ENCODE results near the gene RFTN1.

Gene RFTN1

DNA sequence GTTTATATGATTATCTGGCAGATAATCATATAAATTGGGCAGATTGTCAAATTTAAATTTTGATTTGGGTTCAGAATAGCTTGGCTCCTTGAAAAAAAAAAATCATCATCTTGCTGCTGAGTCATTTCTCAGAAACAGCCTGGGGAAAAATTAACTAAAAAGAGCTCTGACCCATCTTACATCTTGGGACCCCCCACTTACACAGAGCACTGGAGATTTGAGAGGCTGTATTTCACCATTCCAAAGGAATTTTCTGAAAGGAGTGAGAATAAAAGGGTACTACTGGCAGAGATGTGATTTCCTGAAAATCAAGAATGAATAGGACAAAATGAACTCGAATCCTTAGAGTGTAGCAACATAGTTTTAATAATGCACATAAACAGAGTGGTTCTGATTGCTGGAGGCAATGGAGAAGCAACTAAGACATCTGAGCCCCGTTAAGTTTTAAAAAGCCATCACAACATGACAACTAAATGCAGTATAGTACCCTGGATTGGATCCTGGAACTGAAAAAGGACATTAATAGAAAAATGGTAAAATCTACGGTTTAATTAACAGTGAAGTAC, 97.5 kb downstream of the RFTN1 start:
- in situ Hi-C loops (cut with MboI; ENCODE audit: low sequenced_read_pairs): no loop called here

DNA sequence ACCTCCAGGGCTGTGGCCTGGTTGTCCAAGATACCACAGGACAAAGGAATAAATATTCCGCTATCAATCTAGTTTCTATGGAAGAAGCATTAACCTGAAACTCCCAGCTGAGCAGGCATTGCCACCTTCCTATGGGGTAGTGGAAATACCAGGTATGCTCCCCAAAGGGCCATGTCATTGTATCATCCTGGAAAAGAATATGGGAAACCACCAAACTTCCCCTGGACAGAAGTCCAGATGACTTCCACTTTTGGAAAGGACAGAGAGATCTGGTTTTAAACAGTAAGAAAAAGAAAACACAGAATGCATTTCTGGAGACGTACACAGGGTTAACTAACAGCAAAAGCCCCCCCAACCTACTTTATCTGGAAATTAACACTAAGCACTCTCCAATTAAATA, 100.2 kb downstream of the RFTN1 start:
- in situ Hi-C loops (cut with MboI; ENCODE audit: low sequenced_read_pairs): no loop called here

DNA sequence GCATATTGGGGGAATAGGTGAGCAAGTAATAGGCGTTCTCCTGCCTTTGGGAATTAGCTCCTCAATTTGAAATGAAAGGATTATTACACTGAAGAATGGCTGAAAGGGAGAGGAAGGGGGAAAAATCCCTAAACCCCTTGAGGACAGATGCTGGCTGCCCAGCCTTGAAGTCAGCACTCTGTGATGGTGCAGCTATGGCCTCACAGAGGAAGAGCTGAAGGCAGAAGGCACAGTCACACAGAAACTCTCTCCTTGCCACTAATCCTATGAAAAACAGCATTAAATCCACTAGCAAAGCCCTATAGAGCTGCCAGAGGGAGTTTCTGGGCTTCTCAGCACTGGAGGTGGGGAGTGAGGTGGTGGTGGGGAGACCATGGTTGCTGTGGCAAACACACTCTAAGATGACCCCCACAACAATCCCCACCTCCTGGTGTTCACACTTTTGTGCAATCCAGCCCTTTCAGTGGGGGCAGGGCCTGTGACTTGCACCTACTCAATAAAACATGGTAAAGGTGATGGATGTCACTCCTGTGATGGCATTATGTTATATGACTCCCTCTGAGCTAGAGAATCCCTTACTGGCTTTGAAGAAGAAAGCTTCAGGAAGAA, 101.2 kb downstream of the RFTN1 start:
- in situ Hi-C loops (cut with MboI; ENCODE audit: low sequenced_read_pairs): no loop called here

DNA sequence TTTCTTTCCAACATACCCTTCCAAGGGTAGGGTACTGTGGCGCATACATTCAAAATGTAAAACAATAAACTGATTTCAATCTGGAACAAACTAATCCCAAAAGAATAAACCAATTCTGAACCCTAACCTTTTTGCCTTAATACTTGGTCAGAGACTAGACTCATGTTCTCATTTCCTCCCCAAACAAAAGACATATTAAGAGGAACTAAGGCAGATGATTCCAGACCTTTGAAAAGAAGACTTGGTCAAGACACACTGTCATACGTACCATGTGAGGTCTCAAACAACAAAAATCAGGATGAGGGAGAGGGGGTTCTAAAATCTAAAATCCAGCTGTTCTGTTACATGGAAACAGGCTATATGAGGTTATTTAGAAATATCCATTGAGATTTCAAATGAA, 102.1 kb downstream of the RFTN1 start:
- in situ Hi-C loops (cut with MboI; ENCODE audit: low sequenced_read_pairs): no loop called here

- in situ Hi-C loops (cut with MboI; ENCODE audit: low sequenced_read_pairs): no loop called here
Observed at GRCh38 chr3:16410659-16411058, 102.8 kb downstream of the RFTN1 start.

DNA sequence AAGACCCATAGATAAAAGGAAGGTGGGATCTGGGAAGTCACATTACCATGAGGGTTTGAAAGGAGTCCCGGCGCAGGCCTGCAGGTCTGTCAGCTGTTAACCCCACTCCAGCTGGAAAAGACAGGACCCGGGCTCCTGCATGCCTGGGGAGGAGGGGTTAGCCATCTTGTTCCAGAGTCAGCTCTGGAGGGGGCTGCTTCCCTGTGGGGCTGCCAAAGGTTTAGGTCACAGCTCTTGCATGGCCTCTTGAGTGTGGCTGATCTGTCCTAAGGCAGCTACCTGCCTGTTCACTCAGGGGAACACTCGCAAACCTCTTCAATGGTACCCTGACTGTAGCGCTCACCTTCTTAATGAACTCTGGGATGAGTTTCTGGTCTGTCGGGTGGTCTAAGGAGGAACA, 104.5 kb downstream of the RFTN1 start:
- in situ Hi-C loops (cut with MboI; ENCODE audit: low sequenced_read_pairs): no loop called here

GRCh38 chr3:16407366-16407765, 106.1 kb downstream of the RFTN1 start:
- in situ Hi-C loops (cut with MboI; ENCODE audit: low sequenced_read_pairs): no loop called here

DNA sequence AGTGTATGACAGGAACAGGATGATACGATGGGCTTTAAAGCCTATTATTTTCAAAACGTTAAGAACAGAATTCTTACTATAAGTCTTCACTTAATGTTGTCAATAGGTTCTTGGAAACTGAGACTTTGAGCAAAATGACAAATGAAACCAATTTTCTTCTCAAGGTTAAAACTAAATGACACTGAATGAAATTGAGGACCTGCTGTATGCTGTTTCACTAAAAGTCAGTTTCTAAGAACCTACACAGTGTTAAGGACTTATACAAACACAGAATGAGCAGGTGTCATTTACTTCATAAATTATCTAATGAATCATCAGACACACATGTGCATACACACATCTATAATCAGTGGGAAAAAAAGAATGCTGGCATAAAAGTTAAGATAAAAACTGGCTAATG, 106.9 kb downstream of the RFTN1 start:
- in situ Hi-C loops (cut with MboI; ENCODE audit: low sequenced_read_pairs): no loop called here

DNA sequence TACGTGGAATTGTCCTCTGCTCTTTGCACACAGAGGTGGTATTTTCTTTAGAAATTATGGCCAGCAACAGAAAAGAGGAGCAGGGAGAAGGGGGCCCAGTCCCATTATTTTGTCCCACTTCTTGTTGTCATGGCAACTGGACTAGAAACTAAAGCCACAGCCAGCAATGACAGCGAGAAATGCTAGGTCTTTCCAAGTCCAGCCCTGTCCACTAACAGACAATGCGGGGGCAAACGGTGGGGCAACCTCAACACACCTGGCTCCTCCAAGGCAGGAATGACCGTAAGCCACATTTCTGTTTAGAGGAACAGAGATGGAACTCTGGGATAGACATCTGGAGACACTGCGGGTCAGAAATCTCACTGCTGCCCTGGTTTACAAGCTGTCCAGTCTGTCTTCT, 107.3 kb downstream of the RFTN1 start:
- in situ Hi-C loops (cut with MboI; ENCODE audit: low sequenced_read_pairs): no loop called here

DNA sequence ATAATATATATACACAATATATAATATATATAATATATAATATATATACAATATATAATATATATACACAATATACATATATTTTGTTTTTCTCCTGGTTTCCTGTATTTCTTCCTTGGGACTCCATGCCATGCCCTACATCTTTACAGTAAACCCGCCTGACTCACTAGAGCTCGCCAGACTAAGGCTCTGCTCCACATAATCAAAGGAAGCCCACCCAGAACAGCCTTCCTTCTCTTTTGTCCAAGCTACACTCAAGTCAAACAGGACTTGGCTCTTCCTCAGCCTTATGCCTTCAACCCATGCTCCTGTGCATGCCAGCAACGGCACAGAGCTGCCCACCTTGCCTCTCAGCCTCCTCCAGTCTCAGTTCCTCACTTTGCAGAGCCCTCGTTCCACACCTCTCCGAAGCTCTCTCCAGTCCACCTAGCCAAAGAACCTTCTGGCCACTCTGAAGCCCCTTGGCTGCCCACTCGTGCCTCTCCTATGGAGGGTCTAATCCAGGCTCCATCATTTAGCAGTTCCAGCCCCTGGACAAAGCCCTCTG, 109.1 kb downstream of the RFTN1 start:
- in situ Hi-C loops (cut with MboI; ENCODE audit: low sequenced_read_pairs): no loop called here

GRCh38 chr3:16402451-16402850, 111.0 kb downstream of the RFTN1 start:
- in situ Hi-C loops (cut with MboI; ENCODE audit: low sequenced_read_pairs): no loop called here

DNA sequence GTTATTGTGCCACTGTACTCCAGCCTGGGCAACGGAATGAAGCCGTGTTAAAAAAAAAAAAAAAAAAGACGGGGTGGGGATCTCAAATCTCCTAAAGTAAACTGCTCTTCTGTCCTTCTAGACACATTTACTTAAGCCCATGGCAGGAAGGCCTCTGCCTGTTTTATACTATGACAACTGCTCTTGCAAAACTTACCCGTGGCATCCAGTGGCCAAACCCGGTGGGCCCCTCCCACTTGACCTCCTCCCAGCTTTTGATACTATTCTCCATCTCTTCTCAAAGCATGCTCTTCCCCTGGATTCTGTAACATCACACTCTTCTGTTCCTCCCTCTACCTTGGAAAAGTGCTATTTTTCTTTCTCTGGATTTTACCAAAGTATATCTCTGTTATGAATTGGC, 112.2 kb downstream of the RFTN1 start:
- in situ Hi-C loops (cut with MboI; ENCODE audit: low sequenced_read_pairs): no loop called here

GRCh38 chr3:16400106-16400931, 113.2 kb downstream of the RFTN1 start:
- in situ Hi-C loops (cut with MboI; ENCODE audit: low sequenced_read_pairs): no loop called here

- in situ Hi-C loops (cut with MboI; ENCODE audit: low sequenced_read_pairs): no loop called here
Observed at GRCh38 chr3:16399473-16399872, 114.0 kb downstream of the RFTN1 start.

- in situ Hi-C loops (cut with MboI; ENCODE audit: low sequenced_read_pairs): no loop called here
Observed at GRCh38 chr3:16398648-16399047, 114.9 kb downstream of the RFTN1 start.

DNA sequence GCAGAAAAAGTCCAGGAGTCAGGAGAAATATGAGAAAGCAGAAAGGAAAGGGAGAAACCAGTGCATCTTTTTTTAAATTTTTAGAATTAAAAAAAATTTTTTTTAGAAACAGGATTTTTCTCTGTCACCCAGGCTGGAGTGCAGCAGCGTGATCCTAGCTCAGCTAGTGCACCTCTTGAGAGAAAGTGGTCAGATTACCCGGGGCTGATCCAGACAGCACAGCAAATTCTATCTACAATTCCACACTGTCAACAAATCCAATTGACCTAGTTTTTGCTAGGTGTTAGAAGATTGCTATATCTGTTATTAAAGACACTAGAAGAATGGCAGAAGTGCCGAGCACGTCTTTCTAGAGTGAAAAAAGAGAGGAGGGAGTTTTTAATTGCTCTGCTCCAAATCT, 117.3 kb downstream of the RFTN1 start:
- in situ Hi-C loops (cut with MboI; ENCODE audit: low sequenced_read_pairs): no loop called here

DNA sequence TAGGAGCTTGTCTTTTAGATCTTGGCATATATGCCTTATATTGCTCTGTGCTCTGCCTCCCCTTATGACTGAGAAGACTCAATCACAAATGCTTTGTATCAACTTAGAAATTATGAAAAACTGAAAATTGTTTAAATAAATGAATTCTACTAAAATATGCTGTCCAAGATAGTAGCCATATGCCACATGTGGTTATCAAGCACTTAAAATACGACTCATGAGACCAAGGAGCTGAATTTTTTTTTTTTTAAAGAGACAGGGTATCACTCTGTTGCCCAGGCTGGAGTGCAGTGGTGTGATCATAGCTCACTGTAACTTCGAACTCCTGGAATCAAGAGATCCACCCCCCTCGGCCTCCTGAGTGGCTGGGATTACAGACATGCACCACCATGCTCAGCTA, 118.3 kb downstream of the RFTN1 start:
- in situ Hi-C loops (cut with MboI; ENCODE audit: low sequenced_read_pairs): no loop called here

DNA sequence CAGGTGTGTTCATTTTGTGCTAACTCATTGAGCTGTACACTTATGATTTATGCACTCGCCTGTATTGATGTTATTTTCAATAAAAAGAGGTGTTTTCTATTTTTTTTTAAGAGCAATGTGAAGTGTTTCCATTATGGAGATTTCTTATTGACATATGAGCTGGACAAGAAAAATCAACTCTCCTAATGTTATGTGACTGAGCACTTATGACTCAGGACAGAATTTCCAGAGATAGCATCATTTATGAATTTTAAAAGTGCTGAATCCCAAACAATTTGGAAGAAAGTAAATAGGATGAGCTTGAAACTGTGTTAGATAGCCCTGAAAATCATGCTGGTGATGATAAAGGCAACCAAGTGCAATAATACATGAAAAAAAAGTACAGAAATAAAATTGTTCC, 118.9 kb downstream of the RFTN1 start:
- in situ Hi-C loops (cut with MboI; ENCODE audit: low sequenced_read_pairs): no loop called here

DNA sequence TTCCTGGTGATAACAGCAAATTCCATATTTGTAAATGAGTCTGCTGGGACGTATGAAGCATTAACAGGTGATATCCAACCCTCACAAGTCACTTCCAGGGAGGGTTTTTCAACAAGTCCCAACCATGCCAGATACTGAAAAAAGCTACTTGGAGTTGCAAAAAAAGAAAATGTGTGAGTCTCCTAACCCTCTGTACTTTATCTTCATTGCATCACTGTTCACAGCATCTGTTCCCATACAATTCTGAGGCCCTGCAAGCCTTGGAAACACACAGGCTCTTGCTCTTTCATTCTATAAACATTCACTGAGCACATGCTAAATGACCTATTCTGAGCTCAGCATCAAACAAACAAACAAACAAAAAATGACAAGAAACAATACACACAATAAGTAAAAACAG, 120.8 kb downstream of the RFTN1 start:
- in situ Hi-C loops (cut with MboI; ENCODE audit: low sequenced_read_pairs): no loop called here

DNA sequence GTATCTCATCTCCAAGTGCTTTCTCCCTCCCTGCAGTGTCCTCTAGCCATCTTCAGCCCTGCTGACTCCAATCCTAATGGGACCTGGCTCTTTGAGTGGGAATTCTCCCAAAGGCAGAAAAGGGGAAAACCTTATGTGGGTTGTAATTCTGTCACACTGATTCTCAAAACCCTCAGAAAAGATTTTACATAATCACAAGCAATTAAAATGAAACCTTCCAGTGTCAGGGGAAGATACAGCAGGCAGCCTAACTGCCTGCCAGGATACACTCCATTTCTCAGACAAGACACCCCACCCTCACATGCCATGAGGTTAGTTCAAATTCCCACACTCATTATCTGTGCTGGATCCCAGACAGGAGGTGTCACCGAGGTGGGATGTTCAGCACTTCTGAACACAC, 121.4 kb downstream of the RFTN1 start:
- in situ Hi-C loops (cut with MboI; ENCODE audit: low sequenced_read_pairs): no loop called here

- in situ Hi-C loops (cut with MboI; ENCODE audit: low sequenced_read_pairs): no loop called here
Observed at GRCh38 chr3:16390581-16390980, 122.9 kb downstream of the RFTN1 start.

- in situ Hi-C loops (cut with MboI; ENCODE audit: low sequenced_read_pairs): no loop called here
Observed at GRCh38 chr3:16388850-16389441, 124.6 kb downstream of the RFTN1 start.

Data from hTERT RPE-1 (cell line).